HG03103 (cell line): Measurements from ENCODE around the gene ITGA7.

Experiments
- ATAC-seq: cut with Tn5 transposase; IDR thresholded peaks from one replicate; pipeline ENCODE4 v1.9.1; 2021; ENCODE audit warnings: low read depth; ENCODE audit not compliant: unreplicated experiment

ITGA7 gene

GRCh38 chr12:55683676-55684075 lies 24.0 kb downstream of the ITGA7 start:
- ATAC-seq = no peak

GRCh38 chr12:55682087-55682796 lies 25.5 kb downstream of the ITGA7 start:
- ATAC-seq = peak; percentile 7

- ATAC-seq = peak; percentile 40
Measured at GRCh38 chr12:55681142-55682077, 26.3 kb downstream of the ITGA7 start.

- ATAC-seq = no peak
Measured at GRCh38 chr12:55679691-55680090, 28.0 kb downstream of the ITGA7 start.

GRCh38 chr12:55676707-55677106 lies 31.0 kb downstream of the ITGA7 start:
- no peak for ATAC-seq

- ATAC-seq = no peak
Measured at GRCh38 chr12:55675666-55676065, 32.0 kb downstream of the ITGA7 start.

- peak; percentile 99 for ATAC-seq
Measured at GRCh38 chr12:55673638-55674037, 34.1 kb downstream of the ITGA7 start.

GRCh38 chr12:55671746-55672145 lies 36.0 kb downstream of the ITGA7 start:
- ATAC-seq = no peak

GRCh38 chr12:55670276-55670675 lies 37.4 kb downstream of the ITGA7 start:
- ATAC-seq = no peak

- ATAC-seq = no peak
Measured at GRCh38 chr12:55666508-55666907, 41.2 kb downstream of the ITGA7 start.

GRCh38 chr12:55664826-55665225 lies 42.9 kb downstream of the ITGA7 start:
- ATAC-seq = no peak

- ATAC-seq = no peak
Measured at GRCh38 chr12:55663391-55663790, 44.3 kb downstream of the ITGA7 start.

GRCh38 chr12:55659486-55660385 lies 48.0 kb downstream of the ITGA7 start:
- ATAC-seq = no peak

GRCh38 chr12:55658635-55659391 lies 48.9 kb downstream of the ITGA7 start:
- ATAC-seq = no peak

GRCh38 chr12:55658212-55658611 lies 49.5 kb downstream of the ITGA7 start:
- ATAC-seq = no peak

- no peak for ATAC-seq
Measured at GRCh38 chr12:55657212-55657611, 50.5 kb downstream of the ITGA7 start.

GRCh38 chr12:55654511-55655214 lies 53.0 kb downstream of the ITGA7 start:
- ATAC-seq = no peak

GRCh38 chr12:55653031-55653430 lies 54.7 kb downstream of the ITGA7 start:
- ATAC-seq = no peak

GRCh38 chr12:55652352-55652751 lies 55.4 kb downstream of the ITGA7 start:
- no peak for ATAC-seq
